A673 (cell line): ENCODE data around the gene SPPL3.

ENCODE experiments used
- EZH2 ChIP-seq: fragments of 200-600 bp; sonication (generic); IDR thresholded peaks from 2 replicates; pipeline ENCODE4 v1.6.1; 2017; ENCODE audit warnings: borderline replicate concordance, low read depth, mild to moderate bottlenecking, mixed read lengths, antibody characterized with exemption, low read length; ENCODE audit not compliant: poor library complexity, severe bottlenecking
- TF ChIP-seq, protein P1 (sequence below): fragments of 300-800, 200-600 bp; sonication (generic); conservative IDR thresholded peaks from 2 replicates; pipeline ENCODE4 v1.5.1; 2017; ENCODE audit warnings: low read depth, mild to moderate bottlenecking, antibody characterized with exemption, low read length, moderate library complexity, mixed read lengths

DNA sequence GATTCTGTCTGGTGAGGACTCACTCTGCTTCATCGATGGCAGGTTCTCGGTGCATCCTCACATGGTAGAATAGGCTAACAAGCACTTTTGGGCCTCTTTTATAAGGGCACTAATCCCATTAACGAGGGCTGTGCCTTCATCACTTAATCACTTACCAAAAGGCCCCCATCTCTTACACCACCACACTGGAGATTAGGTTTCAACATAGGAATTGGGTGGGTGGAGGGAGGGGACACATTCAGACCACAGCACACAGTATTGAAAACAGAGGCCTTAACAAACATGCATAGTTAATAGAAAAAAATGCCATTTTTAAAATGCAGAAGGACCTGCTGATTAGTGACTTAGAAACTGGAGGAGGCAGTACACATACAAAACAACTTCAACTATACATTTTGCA is 61.6 kb downstream of the SPPL3 start:
- TF ChIP-seq, protein P1, sequence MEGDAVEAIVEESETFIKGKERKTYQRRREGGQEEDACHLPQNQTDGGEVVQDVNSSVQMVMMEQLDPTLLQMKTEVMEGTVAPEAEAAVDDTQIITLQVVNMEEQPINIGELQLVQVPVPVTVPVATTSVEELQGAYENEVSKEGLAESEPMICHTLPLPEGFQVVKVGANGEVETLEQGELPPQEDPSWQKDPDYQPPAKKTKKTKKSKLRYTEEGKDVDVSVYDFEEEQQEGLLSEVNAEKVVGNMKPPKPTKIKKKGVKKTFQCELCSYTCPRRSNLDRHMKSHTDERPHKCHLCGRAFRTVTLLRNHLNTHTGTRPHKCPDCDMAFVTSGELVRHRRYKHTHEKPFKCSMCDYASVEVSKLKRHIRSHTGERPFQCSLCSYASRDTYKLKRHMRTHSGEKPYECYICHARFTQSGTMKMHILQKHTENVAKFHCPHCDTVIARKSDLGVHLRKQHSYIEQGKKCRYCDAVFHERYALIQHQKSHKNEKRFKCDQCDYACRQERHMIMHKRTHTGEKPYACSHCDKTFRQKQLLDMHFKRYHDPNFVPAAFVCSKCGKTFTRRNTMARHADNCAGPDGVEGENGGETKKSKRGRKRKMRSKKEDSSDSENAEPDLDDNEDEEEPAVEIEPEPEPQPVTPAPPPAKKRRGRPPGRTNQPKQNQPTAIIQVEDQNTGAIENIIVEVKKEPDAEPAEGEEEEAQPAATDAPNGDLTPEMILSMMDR, result no peak
- no peak for TF ChIP-seq EZH2
